ENCODE data around the gene SCAPER. TPM values are rescaled to one million over a fixed set of nuclear protein-coding genes. Genes with fewer than 3 reads are reported as not detected.

Gene SCAPER
- total and polyA plus RNA-seq, 12 donors: 6.9 to 48.1 (median 39.5) TPM

GRCh38 chr15:76338486-76339304, 566.4 kb downstream of the SCAPER start:
- peaks cover 37 to 88% (median 69%) of the 10 kb centered on the region in 9 donors for H3K4me1 ChIP-seq
- H3K4me3 ChIP-seq: peak overlapping the region in 1 of 10 donors; percentile 51
- peaks cover 80 to 100% (median 100%) of the 10 kb centered on the region in 7 donors for H3K27me3 ChIP-seq
- H3K36me3 ChIP-seq: no peaks in the 10 kb centered on the region
- no peak for DNase-seq
- no peaks in the 10 kb centered on the region for H3K9me3 ChIP-seq
- no peak overlapping the region for H3K27ac ChIP-seq
- no peak for TF ChIP-seq CTCF (IDR thresholded peaks at IDR 0.05)
- ATAC-seq: no peak
- intact Hi-C loops (cut with DNase I): loop anchor here in 2 of 10 donors (10.0 kb wide), 1 partner anchor 104 kb away; no protein-coding TSS in a partner anchor
- WGBS, 2 donors: 23 to 29% methylated on average over 26 of the region's 26 CpGs

- H3K36me3 ChIP-seq: no peaks in the 10 kb centered on the region
- no peak overlapping the region for H3K27ac ChIP-seq
- no peak for TF ChIP-seq CTCF (IDR thresholded peaks at IDR 0.05)
- peak in 1 of 8 donors; percentile 3 for ATAC-seq
- DNase-seq: no peak
- peaks cover 37 to 80% (median 64%) of the 10 kb centered on the region in 9 donors for H3K4me1 ChIP-seq
- WGBS, 2 donors: 3 to 5% methylated on average over 80 to 89 of the region's 89 CpGs
- H3K9me3 ChIP-seq: no peaks in the 10 kb centered on the region
- H3K4me3 ChIP-seq: peak overlapping the region in 5 of 10 donors; percentile 13 to 51 (median 21)
- peaks cover 76 to 100% (median 100%) of the 10 kb centered on the region in 7 donors for H3K27me3 ChIP-seq
- intact Hi-C loops (cut with DNase I): loop anchor here in 2 of 10 donors (10.0 kb wide), 1 partner anchor 103 kb away; no protein-coding TSS in a partner anchor
Observed at GRCh38 chr15:76337696-76338485, 567.2 kb downstream of the SCAPER start.

DNA sequence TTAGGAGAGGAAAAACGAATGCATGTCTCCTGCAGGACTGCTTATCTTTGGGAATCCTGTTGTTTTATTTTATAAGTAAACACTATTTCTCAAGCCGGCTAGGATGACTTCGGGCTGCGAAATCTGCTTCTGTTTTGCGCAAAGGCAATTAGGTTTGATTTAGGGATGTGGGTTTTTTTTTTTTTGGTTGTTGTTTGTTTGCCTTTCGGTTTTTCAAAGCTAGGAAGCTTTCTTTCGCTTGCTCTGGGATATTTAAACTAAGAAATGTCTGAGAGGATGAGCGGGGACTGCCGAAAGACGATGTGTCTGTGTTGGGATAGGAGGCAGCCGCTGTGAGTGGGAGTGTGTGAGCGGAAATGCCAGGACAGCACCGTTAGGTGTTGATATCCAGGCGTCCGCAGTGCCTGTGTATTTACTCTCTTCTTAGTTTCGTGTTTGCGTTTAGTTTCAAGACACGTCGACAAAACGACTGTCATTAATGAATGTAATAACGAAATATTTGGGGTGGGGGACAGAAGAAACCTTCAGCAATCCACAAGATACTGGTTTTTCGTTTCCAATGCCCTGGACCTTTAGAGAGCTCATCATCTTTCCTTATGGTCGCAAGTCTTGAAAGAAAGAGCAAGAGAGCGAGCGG, 568.0 kb downstream of the SCAPER start:
- no peak for DNase-seq
- ATAC-seq: no peak
- intact Hi-C loops (cut with DNase I): loop anchor here in 2 of 10 donors (10.0 kb wide), 1 partner anchor 102 kb away; no protein-coding TSS in a partner anchor
- Histone ChIP-seq H3K27me3 (peaks cover 69 to 100% (median 95%) of the 10 kb centered on the region in 7 donors), H3K9me3 (no peaks in the 10 kb centered on the region), H3K4me1 (peaks cover 35 to 73% (median 57%) of the 10 kb centered on the region in 9 donors), H3K4me3 (peak overlapping the region in 4 of 10 donors; percentile 15 to 51 (median 28)), H3K36me3 (no peaks in the 10 kb centered on the region), H3K27ac (no peak overlapping the region)
- TF ChIP-seq CTCF (IDR thresholded peaks at IDR 0.05): no peak
- 4 to 8% methylated on average over 25 of the region's 25 CpGs for WGBS, 2 donors

Data from heart right ventricle (tissue), 16 donors.